ENCODE measurements around the gene TMEM150B. TPM values are rescaled to one million over a fixed set of nuclear protein-coding genes. Genes with fewer than 3 reads are reported as not detected.

The TMEM150B gene
- polyA plus RNA-seq, 3 donors: 10.1 to 65.6 (median 11.2) TPM

- H3K27me3 ChIP-seq (ENCODE audit: control insufficient read depth in 2 of 2, insufficient read depth in 2 of 2, low read length in 2 of 2): no peaks in the 10 kb centered on the region
- H3K4me2 ChIP-seq (replicated peaks; ENCODE audit: extremely low read depth, low read length, poor library complexity, severe bottlenecking): peak overlapping the region; percentile 77
- H4K20me1 ChIP-seq (ENCODE audit: insufficient read depth, low read length): peaks cover 35% of the 10 kb centered on the region
- Mint-ChIP-seq H3K4me3 (peak overlapping the region; percentile 82 to 95), H3K27me3 (ENCODE audit: low read depth in 3 of 3) (peaks cover 0 to 1% (median 0%) of the 10 kb centered on the region in 3 donors), H3K36me3 (peaks cover 28 to 55% of the 10 kb centered on the region in 2 donors), H3K4me1 (peaks cover 54% of the 10 kb centered on the region), H3K27ac (peak overlapping the region; percentile 90 to 96 (median 94)), H3K9me3 (no peaks in the 10 kb centered on the region)
- no peak for DNase-seq
- H3K79me2 ChIP-seq (ENCODE audit: insufficient read depth, low read length): peaks cover 41% of the 10 kb centered on the region
- peak overlapping the region; percentile 53 for H3K9ac ChIP-seq (ENCODE audit: insufficient read depth, low read length, poor library complexity, severe bottlenecking)
- H3K27ac ChIP-seq (ENCODE audit: low read depth in 1 of 2, low read length in 2 of 2): peak overlapping the region; percentile 64 to 73
- peaks cover 56 to 64% of the 10 kb centered on the region in 2 donors for H3K4me1 ChIP-seq (ENCODE audit: control insufficient read depth in 1 of 2, insufficient read depth in 2 of 2, low read length in 2 of 2)
- intact Hi-C loops (cut with micrococcal nuclease): loop anchor here in 1 of 2 donors (5.0 kb wide), 1 partner anchor 60 kb away; the partner anchor contains the start of gene TMEM238
- 30% methylated on average over 6 of the region's 12 CpGs for WGBS (ENCODE audit: insufficient coverage)
- H3K36me3 ChIP-seq (replicated peaks in 1 of 2; ENCODE audit: control insufficient read depth in 1 of 2, insufficient read depth in 2 of 2, low read length in 2 of 2): peaks cover 18 to 31% of the 10 kb centered on the region in 2 donors
- H3K4me3 ChIP-seq (replicated peaks in 1 of 3; ENCODE audit: low read depth in 2 of 3, low read length in 3 of 3): peak overlapping the region; percentile 20 to 77 (median 41)
- H2AFZ ChIP-seq (ENCODE audit: insufficient read depth, low read depth, low read length, poor library complexity, severe bottlenecking): no peak overlapping the region
- no peak for TF ChIP-seq CTCF (IDR thresholded peaks at IDR 0.05)
- no peaks in the 10 kb centered on the region for H3K9me3 ChIP-seq (replicated peaks in 1 of 2; ENCODE audit: control insufficient read depth in 1 of 2, insufficient read depth in 1 of 2, low read length in 2 of 2)
Measured at GRCh38 chr19:55322204-55322885, 2.8 kb downstream of the TMEM150B start.

- Mint-ChIP-seq H3K9me3 (no peaks in the 10 kb centered on the region), H3K4me1 (peaks cover 51% of the 10 kb centered on the region), H3K27me3 (ENCODE audit: low read depth in 3 of 3) (peaks cover 0 to 1% (median 0%) of the 10 kb centered on the region in 3 donors), H3K4me3 (peak overlapping the region; percentile 82 to 95), H3K36me3 (peaks cover 36 to 61% of the 10 kb centered on the region in 2 donors), H3K27ac (peak overlapping the region; percentile 26 to 96 (median 77))
- no peak for TF ChIP-seq CTCF (IDR thresholded peaks at IDR 0.05)
- DNase-seq: peak in 1 of 3 donors; percentile 75
- 28% methylated on average over 5 of the region's 9 CpGs for WGBS (ENCODE audit: insufficient coverage)
- Histone ChIP-seq H3K9ac (ENCODE audit: insufficient read depth, low read length, poor library complexity, severe bottlenecking) (peak overlapping the region; percentile 53), H3K79me2 (ENCODE audit: insufficient read depth, low read length) (peaks cover 41% of the 10 kb centered on the region), H3K27me3 (ENCODE audit: control insufficient read depth in 2 of 2, insufficient read depth in 2 of 2, low read length in 2 of 2) (no peaks in the 10 kb centered on the region), H3K4me2 (replicated peaks; ENCODE audit: extremely low read depth, low read length, poor library complexity, severe bottlenecking) (peak overlapping the region; percentile 77), H3K4me3 (replicated peaks in 1 of 3; ENCODE audit: low read depth in 2 of 3, low read length in 3 of 3) (peak overlapping the region in 2 of 3 experiments; percentile 41 to 77), H3K9me3 (replicated peaks in 1 of 2; ENCODE audit: control insufficient read depth in 1 of 2, insufficient read depth in 1 of 2, low read length in 2 of 2) (no peaks in the 10 kb centered on the region), H3K36me3 (replicated peaks in 1 of 2; ENCODE audit: control insufficient read depth in 1 of 2, insufficient read depth in 2 of 2, low read length in 2 of 2) (peaks cover 25 to 39% of the 10 kb centered on the region in 2 donors), H4K20me1 (ENCODE audit: insufficient read depth, low read length) (peaks cover 40% of the 10 kb centered on the region), H2AFZ (ENCODE audit: insufficient read depth, low read depth, low read length, poor library complexity, severe bottlenecking) (no peak overlapping the region), H3K27ac (ENCODE audit: low read depth in 1 of 2, low read length in 2 of 2) (peak overlapping the region in 1 of 2 donors; percentile 73), H3K4me1 (ENCODE audit: control insufficient read depth in 1 of 2, insufficient read depth in 2 of 2, low read length in 2 of 2) (peaks cover 49 to 58% of the 10 kb centered on the region in 2 donors)
- intact Hi-C loops (cut with micrococcal nuclease): loop anchor here in 1 of 2 donors (5.0 kb wide), 1 partner anchor 61 kb away; the partner anchor contains the start of gene TMEM238
Measured at GRCh38 chr19:55321466-55322137, 3.5 kb downstream of the TMEM150B start.

Measured in CD14-positive monocyte (primary cell).